GM12873 (cell line): ENCODE measurements around the gene MACF1.

Source experiments
- TF ChIP-seq, protein P1 (sequence below): IDR thresholded peaks from 2 replicates; pipeline ENCODE4 v1.5.1; 2012; ENCODE audit warnings: low read depth, mild to moderate bottlenecking, moderate library complexity, low read length, control low read depth; ENCODE audit not compliant: insufficient read depth; ENCODE audit errors: missing control alignments

The MACF1 gene

DNA sequence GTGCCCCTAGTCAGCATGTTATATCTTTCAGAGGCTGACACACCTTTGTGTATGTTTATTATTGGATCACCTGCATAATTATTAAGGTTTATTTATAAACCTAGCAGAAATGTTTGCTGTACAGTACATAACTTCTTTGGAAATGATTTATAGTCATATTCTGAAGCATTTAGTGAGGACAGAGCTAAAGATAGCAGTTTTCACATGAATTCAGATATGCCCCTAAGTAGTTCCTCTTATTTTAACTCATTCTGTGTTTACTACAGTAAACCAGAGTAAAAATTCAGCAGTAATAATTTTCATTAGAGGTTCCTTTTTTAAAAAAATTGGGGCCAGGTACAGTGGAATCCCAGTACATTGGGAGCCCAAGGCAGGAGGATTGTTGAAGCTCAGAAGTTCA lies 265.5 kb downstream of the MACF1 start:
- TF ChIP-seq, protein P1, sequence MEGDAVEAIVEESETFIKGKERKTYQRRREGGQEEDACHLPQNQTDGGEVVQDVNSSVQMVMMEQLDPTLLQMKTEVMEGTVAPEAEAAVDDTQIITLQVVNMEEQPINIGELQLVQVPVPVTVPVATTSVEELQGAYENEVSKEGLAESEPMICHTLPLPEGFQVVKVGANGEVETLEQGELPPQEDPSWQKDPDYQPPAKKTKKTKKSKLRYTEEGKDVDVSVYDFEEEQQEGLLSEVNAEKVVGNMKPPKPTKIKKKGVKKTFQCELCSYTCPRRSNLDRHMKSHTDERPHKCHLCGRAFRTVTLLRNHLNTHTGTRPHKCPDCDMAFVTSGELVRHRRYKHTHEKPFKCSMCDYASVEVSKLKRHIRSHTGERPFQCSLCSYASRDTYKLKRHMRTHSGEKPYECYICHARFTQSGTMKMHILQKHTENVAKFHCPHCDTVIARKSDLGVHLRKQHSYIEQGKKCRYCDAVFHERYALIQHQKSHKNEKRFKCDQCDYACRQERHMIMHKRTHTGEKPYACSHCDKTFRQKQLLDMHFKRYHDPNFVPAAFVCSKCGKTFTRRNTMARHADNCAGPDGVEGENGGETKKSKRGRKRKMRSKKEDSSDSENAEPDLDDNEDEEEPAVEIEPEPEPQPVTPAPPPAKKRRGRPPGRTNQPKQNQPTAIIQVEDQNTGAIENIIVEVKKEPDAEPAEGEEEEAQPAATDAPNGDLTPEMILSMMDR = no peak

DNA sequence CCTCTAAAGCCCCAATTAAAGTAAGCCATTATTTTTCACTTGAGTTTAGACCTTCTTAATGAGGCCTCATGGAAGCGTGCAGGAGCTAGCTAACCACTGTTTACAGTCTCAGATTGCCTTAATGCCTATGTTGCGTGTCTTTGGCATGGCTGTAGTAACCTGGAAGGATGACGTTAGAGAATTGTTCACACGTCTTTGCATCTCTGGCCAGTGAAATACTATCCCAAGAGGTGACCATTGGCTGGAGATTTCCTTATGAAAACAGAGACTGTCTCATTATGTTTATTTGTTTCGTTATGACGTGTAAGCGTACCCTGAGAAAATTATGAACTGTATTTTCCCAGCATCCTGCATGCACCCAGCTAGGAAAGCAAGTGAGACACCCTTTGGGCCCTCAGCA lies 268.3 kb downstream of the MACF1 start:
- TF ChIP-seq, protein P1 = no peak

DNA sequence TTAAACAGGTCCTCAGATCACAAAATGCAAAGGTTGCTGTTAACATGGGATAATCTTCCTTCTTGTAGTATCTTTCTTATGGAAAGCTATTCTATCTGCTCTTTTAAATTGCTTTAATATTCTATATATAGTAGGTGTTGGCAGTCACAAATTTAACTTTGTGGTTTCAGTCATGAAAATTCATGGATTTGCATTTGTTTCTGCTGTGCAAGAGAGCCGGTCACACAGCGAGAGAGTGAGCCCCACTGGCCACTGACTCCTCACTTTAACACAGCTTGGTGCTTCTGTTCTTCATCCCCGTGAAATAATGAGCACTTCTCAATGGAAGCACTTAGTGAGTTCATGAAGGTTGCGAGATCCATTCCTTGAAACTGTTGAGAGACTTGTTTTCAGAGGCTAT lies 268.8 kb downstream of the MACF1 start:
- TF ChIP-seq, protein P1 = no peak

DNA sequence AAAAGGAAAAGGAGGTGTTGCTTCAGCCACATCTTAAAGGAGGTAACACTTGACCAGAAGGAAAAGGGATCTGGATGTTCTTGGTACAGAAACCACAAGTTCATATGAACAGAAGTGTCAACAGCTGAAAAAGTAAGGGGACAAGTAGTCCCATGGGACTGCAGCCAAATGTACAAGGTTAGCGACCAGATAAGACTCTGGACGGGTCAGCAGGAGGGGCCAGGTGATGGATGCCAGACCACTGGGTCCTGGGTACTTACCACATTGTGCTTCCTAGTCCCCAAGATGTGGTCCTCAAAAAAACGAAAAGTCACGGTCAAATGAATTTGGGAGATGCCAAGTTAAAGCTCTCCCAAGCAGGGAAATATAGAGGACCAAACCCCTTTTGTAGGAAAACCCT lies 270.3 kb downstream of the MACF1 start:
- TF ChIP-seq, protein P1 = no peak

DNA sequence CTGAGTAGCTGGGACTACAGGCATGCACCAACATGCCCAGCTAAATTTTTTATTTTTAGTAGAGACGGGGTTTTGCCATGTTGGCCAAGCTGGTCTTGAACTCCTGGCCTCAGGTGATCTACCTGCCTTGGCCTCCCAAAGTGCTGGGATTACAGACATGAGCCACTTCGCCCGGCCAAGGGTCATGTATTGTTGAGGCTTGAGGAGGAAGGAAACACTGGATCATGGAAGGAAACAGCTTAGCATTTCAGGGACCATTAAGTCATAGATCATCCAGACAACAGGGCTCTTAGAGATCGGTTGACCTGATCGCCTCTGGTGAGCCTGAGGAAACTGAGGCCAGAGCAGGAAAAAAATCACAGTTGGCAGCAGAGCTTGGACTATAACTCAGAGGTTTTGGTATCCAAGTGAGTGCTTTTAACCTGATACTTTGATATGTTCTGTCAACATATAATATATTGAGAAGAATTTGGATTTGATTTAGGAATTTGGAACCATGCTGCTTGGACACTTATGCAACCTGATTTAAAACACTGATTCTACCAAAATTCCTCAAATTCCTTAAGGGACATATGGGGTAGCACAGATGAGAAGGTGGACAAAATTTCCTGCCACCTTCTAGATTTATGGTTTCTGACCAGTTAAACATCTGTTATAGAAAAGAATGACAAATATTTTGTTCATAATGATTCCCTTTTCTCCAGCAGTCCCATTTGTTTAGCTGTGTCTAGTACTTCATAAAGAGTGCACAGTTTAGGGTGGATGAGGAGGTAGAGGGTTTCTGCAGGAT lies 273.8 kb downstream of the MACF1 start:
- TF ChIP-seq, protein P1 = no peak

DNA sequence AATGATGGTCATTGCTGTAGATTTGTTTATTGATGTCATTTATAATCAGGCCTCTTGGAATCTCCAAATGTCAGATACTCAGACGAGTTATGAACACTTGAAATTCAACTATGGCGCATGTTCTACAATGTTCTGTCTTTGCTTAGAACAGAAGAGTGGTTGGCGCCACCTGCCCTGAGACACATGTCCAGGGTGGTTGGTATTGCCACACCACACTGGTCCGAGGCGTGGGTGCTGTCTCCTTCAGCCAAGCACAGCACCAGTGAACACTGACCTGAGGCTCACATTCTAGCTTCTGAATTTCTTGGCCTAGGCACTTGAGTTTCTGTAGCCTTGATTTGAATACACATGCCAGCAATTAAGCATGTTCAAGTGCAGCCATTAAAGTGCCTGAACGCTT lies 276.8 kb downstream of the MACF1 start:
- TF ChIP-seq, protein P1 = no peak

DNA sequence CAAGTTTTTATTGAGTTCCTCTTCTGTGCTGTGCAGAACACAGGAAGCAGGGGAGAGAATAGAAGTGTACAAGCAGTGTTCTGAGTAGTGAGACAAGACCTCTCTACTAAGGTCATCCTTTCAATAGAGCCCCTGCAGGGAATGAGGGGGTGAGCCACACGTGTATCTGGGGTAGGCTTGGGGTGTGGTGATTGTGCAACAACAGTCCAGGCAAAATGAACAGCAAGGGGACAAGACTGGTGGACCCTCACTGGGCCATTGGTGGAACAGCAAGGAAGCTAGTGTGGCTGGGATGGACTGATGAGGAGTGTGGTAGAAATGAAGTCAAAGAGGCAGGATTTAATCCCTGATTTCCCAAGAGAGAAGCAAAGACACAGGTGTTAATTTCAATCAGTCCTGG lies 278.8 kb downstream of the MACF1 start:
- TF ChIP-seq, protein P1 = no peak

DNA sequence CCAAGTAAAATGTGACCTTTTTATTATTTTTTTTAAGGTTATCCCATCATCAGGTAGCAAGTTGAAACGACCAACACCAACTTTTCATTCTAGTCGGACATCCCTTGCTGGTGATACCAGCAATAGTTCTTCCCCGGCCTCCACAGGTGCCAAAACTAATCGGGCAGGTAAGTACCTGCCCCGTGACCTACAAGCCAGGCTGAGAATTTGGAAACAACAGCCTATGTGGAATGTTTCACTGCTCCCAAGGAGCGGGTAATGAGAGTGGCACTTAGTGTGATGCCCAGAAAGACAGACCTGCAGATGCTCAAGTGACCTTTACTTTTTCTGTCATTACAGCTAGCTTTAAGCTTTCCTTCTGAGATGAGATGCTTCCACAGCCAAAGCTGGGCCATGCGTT lies 280.1 kb downstream of the MACF1 start:
- TF ChIP-seq, protein P1 = no peak
